A549 (cell line): Measurements from ENCODE around the gene SYT6. TPM values are rescaled to one million over a fixed set of nuclear protein-coding genes. Genes with fewer than 3 reads are reported as not detected.
A peak's percentile ranks its signal among the peaks of the same experiment; 100 is the strongest.

ENCODE experiments used
- ATAC-seq, 2 experiments: fragments of 200-7000 bp in 1 of 2; fragments of >200 bp in 1 of 2; cut with Nextera tagmentation in 1 of 2; cut with Tn5 transposase in 1 of 2; 3 replicates each; pipeline versions ENCODE4 v1.8.0 to v1.9.1; 2018 to 2020; ENCODE audit warnings: mild to moderate bottlenecking in 1 of 2, moderate library complexity in 1 of 2
- CTCF ChIA-PET: fragments of 300-600 bp; sonication (Branson Sonifier 250); formaldehyde crosslinking; extraction: SDS; loops from one replicate; lab custom pipeline; 2021; ENCODE audit warnings: antibody characterized with exemption, inconsistent platforms; lab: Yijun Ruan, JAX
- POLR2A ChIA-PET: fragments of 350-600 bp; formaldehyde crosslinking; extraction: SDS; loops from one replicate; lab custom pipeline; 2021; ENCODE audit warnings: antibody characterized with exemption, inconsistent platforms; lab: Yijun Ruan, JAX
- DNase-seq, 2 experiments: peaks; one replicate each; pipeline versions ENCODE4 v3.0.0 to v3.0.0-alpha.2; 2011 to 2016; ENCODE audit warnings: low read depth in 1 of 2, low spot score in 1 of 2
- FAIRE-seq: peaks from 2 replicates; lab custom pipeline; 2011; peaks lifted over from hg19 to GRCh38; lab: Jason Lieb, UNC
- H3K27ac ChIP-seq, 2 experiments: fragments of >200 bp; sonication (Bioruptor Twin); formaldehyde crosslinking; 3 replicates each; pipeline ENCODE4 v1.5.1; 2016 to 2017
- H3K4me1 ChIP-seq: fragments of >200 bp; sonication (Bioruptor Twin); formaldehyde crosslinking; 3 replicates; pipeline ENCODE4 v1.6.1; 2016
- H3K4me2 ChIP-seq: fragments of >200 bp; sonication (Bioruptor Twin); formaldehyde crosslinking; 3 replicates; pipeline ENCODE4 v1.6.1; 2016
- H3K4me3 ChIP-seq: fragments of >200 bp; sonication (Bioruptor Twin); formaldehyde crosslinking; 3 replicates; pipeline ENCODE4 v1.5.1; 2016
- H3K9me3 ChIP-seq: fragments of >200 bp; sonication (Bioruptor Twin); formaldehyde crosslinking; 3 replicates; pipeline ENCODE4 v1.6.1; 2016
- CBX2 ChIP-seq: fragments of 200-600 bp; sonication (generic); IDR thresholded peaks from 2 replicates; pipeline ENCODE4 v1.6.1; 2016; ENCODE audit warnings: low read depth, mild to moderate bottlenecking, borderline replicate concordance
- CBX8 ChIP-seq: fragments of 200-600 bp; sonication (generic); IDR thresholded peaks from 2 replicates; pipeline ENCODE4 v1.6.1; 2016
- CHD2 ChIP-seq: fragments of 150-350 bp; IDR thresholded peaks from 2 replicates; pipeline ENCODE4 v1.6.1; 2014; ENCODE audit warnings: low read length; ENCODE audit not compliant: partially characterized antibody
- EHF ChIP-seq: fragments of 250-450 bp; sonication (Bioruptor Pico); IDR thresholded peaks from 2 replicates; pipeline ENCODE4 v1.5.0; 2020; ENCODE audit warnings: mild to moderate bottlenecking
- EP300 ChIP-seq, 2 experiments: fragments of >200 bp; sonication (Bioruptor Twin); formaldehyde crosslinking; IDR thresholded peaks; 2 replicates in 1 of 2; 3 replicates in 1 of 2; pipeline ENCODE4 v1.6.1; 2016 to 2017
- FOSB ChIP-seq: fragments of 250-450 bp; sonication (Bioruptor Pico); IDR thresholded peaks from 2 replicates; pipeline ENCODE4 v1.5.0; 2020; ENCODE audit warnings: mild to moderate bottlenecking, moderate library complexity
- GATA3 ChIP-seq: IDR thresholded peaks from 2 replicates; pipeline ENCODE4 v1.6.1; 2012; ENCODE audit warnings: borderline replicate concordance
- HOXB13 ChIP-seq: fragments of 250-450 bp; sonication (Bioruptor Pico); IDR thresholded peaks from 2 replicates; pipeline ENCODE4 v1.5.0; 2020; ENCODE audit warnings: low read depth, mild to moderate bottlenecking, moderate library complexity
- KDM1A ChIP-seq: fragments of 200-600 bp; sonication (generic); IDR thresholded peaks from 2 replicates; pipeline ENCODE4 v1.6.1; 2016; ENCODE audit warnings: low read depth, mild to moderate bottlenecking
- KDM5A ChIP-seq: fragments of 200-600 bp; sonication (generic); IDR thresholded peaks from 2 replicates; pipeline ENCODE4 v1.6.1; 2016; ENCODE audit warnings: antibody characterized with exemption, mild to moderate bottlenecking
- NFE2L2 ChIP-seq: fragments of 150-350 bp; conservative IDR thresholded peaks from 2 replicates; pipeline ENCODE4 v1.6.1; 2014; ENCODE audit warnings: low read length
- NPAS2 ChIP-seq: fragments of 250-450 bp; sonication (Bioruptor Pico); IDR thresholded peaks from 2 replicates; pipeline ENCODE4 v1.8.0; 2022; ENCODE audit warnings: mild to moderate bottlenecking, moderate library complexity, borderline replicate concordance
- NR3C1 ChIP-seq: fragments of >200 bp; sonication (Bioruptor Twin); formaldehyde crosslinking; IDR thresholded peaks from 3 replicates; pipeline ENCODE4 v1.6.1; 2017
- RAD21 ChIP-seq, 2 experiments: fragments of >200 bp in 1 of 2; sonication (Bioruptor Twin) in 1 of 2; formaldehyde crosslinking in 1 of 2; IDR thresholded peaks in 1 of 2; conservative IDR thresholded peaks in 1 of 2; 2 replicates in 1 of 2; 3 replicates in 1 of 2; pipeline ENCODE4 v1.6.1; 2012 to 2018; ENCODE audit warnings: inconsistent platforms in 1 of 2
- RCOR1 ChIP-seq: fragments of 150-350 bp; IDR thresholded peaks from 2 replicates; pipeline ENCODE4 v1.6.1; 2014; ENCODE audit warnings: antibody characterized with exemption, low read length, low read depth
- RNF2 ChIP-seq: fragments of 200-600 bp; sonication (generic); IDR thresholded peaks from 2 replicates; pipeline ENCODE4 v1.6.1; 2016; ENCODE audit warnings: low read depth, mild to moderate bottlenecking, antibody characterized with exemption, moderate library complexity, borderline replicate concordance
- SREBF2 ChIP-seq: fragments of 450-650 bp; IDR thresholded peaks from 2 replicates; pipeline ENCODE4 v1.6.1; 2014; ENCODE audit warnings: mild to moderate bottlenecking, moderate library complexity
- TFCP2L1 ChIP-seq: fragments of 250-450 bp; sonication (Bioruptor Pico); IDR thresholded peaks from 2 replicates; pipeline ENCODE4 v1.5.0; 2021; ENCODE audit warnings: mild to moderate bottlenecking
- TP53 ChIP-seq: fragments of 250-450 bp; sonication (Bioruptor Pico); IDR thresholded peaks from 2 replicates; pipeline ENCODE4 v1.5.0; 2021; ENCODE audit warnings: mild to moderate bottlenecking, moderate library complexity
- ZSCAN20 ChIP-seq: fragments of 250-450 bp; sonication (Bioruptor Pico); IDR thresholded peaks from 2 replicates; pipeline ENCODE4 v1.8.0; 2022; ENCODE audit warnings: mild to moderate bottlenecking, moderate library complexity
- WGBS: methylation state at CpG from one replicate; pipeline ENCODE4 v1.1.6; 2017; ENCODE audit errors: missing lambda C conversion rate; 5-methylcytosine and 5-hydroxymethylcytosine counted together
- polyA plus RNA-seq, 4 experiments: library from polyadenylated mRNA; depleted of rRNA in 3 of 4; stranded (reverse); fragments of >200 nt; fragmentation: RNase III in 1 of 4; extraction: RNeasy Plus Mini Kit Qiagen cat#74134 plus additional on column Dnase treatment in 1 of 4; gene quantifications; 2 replicates in 3 of 4; 3 replicates in 1 of 4; pipeline ENCODE4 v1.2.3, GENCODE V29; 2011 to 2017
- TF ChIP-seq, protein P1 (sequence below): fragments of 250-450 bp; sonication (Bioruptor Pico); IDR thresholded peaks from 2 replicates; pipeline ENCODE4 v1.5.0; 2021; ENCODE audit warnings: mild to moderate bottlenecking, moderate library complexity, borderline replicate concordance
- TF ChIP-seq, protein P2 (sequence below): IDR thresholded peaks from 2 replicates; pipeline ENCODE4 v1.6.1; 2012

The SYT6 gene
- polyA plus RNA-seq, 2 of the 4 experiments (the other 2 are of a cell fraction): 0.57 to 1.1 TPM

GRCh38 chr1:114107474-114108435 is 45.9 kb downstream of the SYT6 start:
- Histone ChIP-seq H3K4me3 (no peak overlapping the region), H3K4me2 (no peak overlapping the region), H3K27ac (no peak overlapping the region), H3K9me3 (no peaks in the 10 kb centered on the region)
- TF ChIP-seq SREBF2 (no peak), TFCP2L1 (CRISPR knock-in tag) (no peak), EP300 (IDR thresholded peaks at IDR 0.05) (no peak), ZSCAN20 (no peak)
- TF ChIP-seq, all 56 proteins: peak for 0
- FAIRE-seq: no peak
- ATAC-seq: peak in 1 of 2 experiments; percentile 39; a peak in 2 of 6 replicates
- 48% methylated on average over 5 of the region's 7 CpGs for WGBS
- peaks cover 2% of the 10 kb centered on the region; the same call in 2 of the 3 replicates for H3K4me1 ChIP-seq
- POLR2A ChIA-PET: no interaction called here
- peak in 1 of 2 experiments; percentile 7 for DNase-seq
- CTCF ChIA-PET: no interaction called here

GRCh38 chr1:114105421-114105979 is 48.2 kb downstream of the SYT6 start:
- WGBS: 84% methylated on average over 7 of the region's 14 CpGs
- Histone ChIP-seq H3K4me2 (no peak overlapping the region), H3K4me1 (no peaks in the 10 kb centered on the region), H3K9me3 (no peaks in the 10 kb centered on the region), H3K4me3 (no peak overlapping the region), H3K27ac (no peak overlapping the region)
- no peak for FAIRE-seq
- no peak for ATAC-seq
- ChIA-PET CTCF (no interaction called here), POLR2A (no interaction called here)
- DNase-seq: no peak
- TF ChIP-seq EHF (CRISPR knock-in tag) (no peak), GATA3 (no peak), TP53 (CRISPR knock-in tag) (no peak), RAD21 (conservative IDR thresholded peaks at IDR 0.05 in 1 of 2, IDR thresholded peaks at IDR 0.05 in 1 of 2) (no peak), NFE2L2 (no peak), CHD2 (no peak), CBX8 (no peak), FOSB (CRISPR knock-in tag) (no peak), HOXB13 (CRISPR knock-in tag) (no peak), RCOR1 (no peak), CBX2 (no peak), KDM1A (no peak), NPAS2 (CRISPR knock-in tag) (no peak), NR3C1 (no peak), KDM5A (no peak), RNF2 (no peak)
- TF ChIP-seq, protein P1, sequence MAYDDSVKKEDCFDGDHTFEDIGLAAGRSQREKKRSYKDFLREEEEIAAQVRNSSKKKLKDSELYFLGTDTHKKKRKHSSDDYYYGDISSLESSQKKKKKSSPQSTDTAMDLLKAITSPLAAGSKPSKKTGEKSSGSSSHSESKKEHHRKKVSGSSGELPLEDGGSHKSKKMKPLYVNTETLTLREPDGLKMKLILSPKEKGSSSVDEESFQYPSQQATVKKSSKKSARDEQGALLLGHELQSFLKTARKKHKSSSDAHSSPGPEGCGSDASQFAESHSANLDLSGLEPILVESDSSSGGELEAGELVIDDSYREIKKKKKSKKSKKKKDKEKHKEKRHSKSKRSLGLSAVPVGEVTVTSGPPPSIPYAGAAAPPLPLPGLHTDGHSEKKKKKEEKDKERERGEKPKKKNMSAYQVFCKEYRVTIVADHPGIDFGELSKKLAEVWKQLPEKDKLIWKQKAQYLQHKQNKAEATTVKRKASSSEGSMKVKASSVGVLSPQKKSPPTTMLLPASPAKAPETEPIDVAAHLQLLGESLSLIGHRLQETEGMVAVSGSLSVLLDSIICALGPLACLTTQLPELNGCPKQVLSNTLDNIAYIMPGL (CRISPR knock-in tag): no peak
- TF ChIP-seq, protein P2, sequence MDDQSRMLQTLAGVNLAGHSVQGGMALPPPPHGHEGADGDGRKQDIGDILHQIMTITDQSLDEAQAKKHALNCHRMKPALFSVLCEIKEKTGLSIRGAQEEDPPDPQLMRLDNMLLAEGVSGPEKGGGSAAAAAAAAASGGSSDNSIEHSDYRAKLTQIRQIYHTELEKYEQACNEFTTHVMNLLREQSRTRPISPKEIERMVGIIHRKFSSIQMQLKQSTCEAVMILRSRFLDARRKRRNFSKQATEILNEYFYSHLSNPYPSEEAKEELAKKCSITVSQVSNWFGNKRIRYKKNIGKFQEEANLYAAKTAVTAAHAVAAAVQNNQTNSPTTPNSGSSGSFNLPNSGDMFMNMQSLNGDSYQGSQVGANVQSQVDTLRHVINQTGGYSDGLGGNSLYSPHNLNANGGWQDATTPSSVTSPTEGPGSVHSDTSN: no peak
